Measurements from ENCODE around the gene NBAS.

- TF ChIP-seq CTCF (IDR thresholded peaks at IDR 0.05) (no peak), EP300 (IDR thresholded peaks at IDR 0.05) (no peak), USF2 (IDR thresholded peaks at IDR 0.05) (no peak), RAD21 (conservative IDR thresholded peaks at IDR 0.05 in 1 of 2, IDR thresholded peaks at IDR 0.05 in 1 of 2) (no peak), FOSL2 (IDR thresholded peaks at IDR 0.05) (no peak), FOSL2 (CRISPR knock-in tag; IDR thresholded peaks at IDR 0.05) (no peak), POLR2A (IDR thresholded peaks at IDR 0.05; ENCODE audit: low read length) (no peak), GATA3 (IDR thresholded peaks at IDR 0.05; ENCODE audit: borderline replicate concordance) (no peak), CEBPB (IDR thresholded peaks at IDR 0.05) (no peak), MAFK (IDR thresholded peaks at IDR 0.05; ENCODE audit: partially characterized antibody) (no peak), RFX5 (IDR thresholded peaks at IDR 0.05) (no peak)
Observed at GRCh38 chr2:15293262-15293937, 267.7 kb downstream of the NBAS start.

Measured in A549 (cell line).